HG03354 (cell line): Measurements from ENCODE around the gene DERL3.
"Not testable (repeated sequence)": the region's sequence is repeated elsewhere in the genome, so short reads cannot be mapped to it uniquely, and the experiment has no call there.

Source experiments
- ATAC-seq: cut with Tn5 transposase; IDR thresholded peaks from one replicate; pipeline ENCODE4 v1.9.1; 2021; ENCODE audit warnings: mild to moderate bottlenecking; ENCODE audit not compliant: unreplicated experiment, poor library complexity, severe bottlenecking

Gene DERL3

DNA sequence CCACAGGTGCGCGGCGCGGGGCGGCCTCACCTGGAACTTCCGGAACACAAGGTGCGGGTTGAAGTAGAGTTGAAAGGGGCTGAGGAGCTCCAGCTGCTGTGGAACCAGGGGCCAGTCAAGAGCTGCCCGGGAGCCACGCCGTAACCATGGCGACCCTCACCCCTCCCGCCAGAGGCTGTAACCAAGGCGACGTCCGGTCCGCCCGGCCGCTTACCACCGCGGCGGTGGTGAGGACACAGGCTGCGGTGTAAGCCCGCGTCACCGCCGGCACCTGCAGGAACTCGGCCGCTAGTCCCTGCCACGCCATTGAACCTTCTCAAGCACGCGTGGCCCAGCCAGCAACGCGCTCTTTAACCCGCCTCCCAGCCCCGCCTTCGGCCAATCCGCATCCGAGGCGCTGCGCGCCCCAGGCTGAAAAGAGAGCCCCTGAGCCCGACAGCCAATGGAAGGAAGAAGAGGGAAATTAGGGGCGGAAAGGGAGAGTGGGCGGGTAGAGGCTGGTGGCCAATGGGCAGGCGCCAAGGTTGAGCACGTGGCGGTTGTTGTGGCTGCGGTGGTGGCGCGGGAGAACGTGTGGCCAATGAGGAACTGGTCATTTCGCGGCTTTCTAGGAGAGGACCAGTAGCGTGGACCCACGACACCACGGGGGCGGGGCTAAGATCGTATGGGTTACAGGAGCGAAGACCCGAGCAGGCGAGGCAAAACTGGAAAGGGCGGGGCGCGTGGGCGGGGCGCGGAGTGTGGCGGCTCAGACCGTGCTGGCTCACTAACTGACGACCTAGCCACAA is at the start of gene DERL3:
Gene DERL3 (minus strand): TSS at position 326 of the 788 bp plus-strand sequence. CDS start 19 bp downstream, at position 307.
- peak; percentile 81 for ATAC-seq

GRCh38 chr22:23884140-23884539 is 45.3 kb upstream of the DERL3 start:
- ATAC-seq = no peak

- ATAC-seq = no peak
Measured at GRCh38 chr22:23883658-23884057, 44.9 kb upstream of the DERL3 start.

DNA sequence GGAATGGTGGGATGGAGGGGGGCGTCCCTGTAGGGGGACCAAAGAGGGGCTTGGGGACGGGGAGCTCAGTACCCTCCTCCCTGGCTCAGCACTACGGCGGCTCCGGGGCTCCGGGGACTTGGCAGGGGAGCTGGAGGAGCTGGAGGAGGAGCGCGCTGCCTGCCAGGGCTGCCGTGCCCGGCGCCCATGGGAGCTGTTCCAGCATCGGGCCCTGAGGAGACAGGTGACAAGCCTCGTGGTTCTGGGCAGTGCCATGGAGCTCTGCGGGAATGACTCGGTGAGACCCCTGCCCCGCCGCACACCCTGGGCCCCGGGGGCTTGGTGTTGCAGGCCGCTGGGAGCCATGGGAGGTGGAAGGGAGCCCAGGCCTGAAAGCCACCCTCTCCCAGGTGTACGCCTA is 43.6 kb upstream of the DERL3 start:
- ATAC-seq = no peak

- ATAC-seq = no peak
Measured at GRCh38 chr22:23878219-23878618, 39.4 kb upstream of the DERL3 start.

DNA sequence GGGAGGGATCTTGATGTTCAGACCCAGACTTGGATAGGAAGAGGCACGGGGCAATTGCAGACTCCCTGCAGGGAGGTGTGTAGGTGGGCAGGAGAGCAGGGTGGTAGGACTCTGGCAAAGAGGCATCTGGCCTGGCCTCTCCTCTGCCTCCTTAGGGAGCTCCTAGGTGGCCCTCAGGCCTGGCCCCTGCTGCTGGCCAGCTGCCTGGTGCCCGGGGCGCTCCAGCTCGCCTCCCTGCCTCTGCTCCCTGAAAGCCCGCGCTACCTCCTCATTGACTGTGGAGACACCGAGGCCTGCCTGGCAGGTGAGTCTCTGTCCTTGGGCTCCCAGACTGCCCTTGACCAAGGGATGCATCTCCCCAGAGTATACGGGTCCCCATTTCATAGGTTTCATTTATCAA is 38.8 kb upstream of the DERL3 start:
- ATAC-seq = no peak

DNA sequence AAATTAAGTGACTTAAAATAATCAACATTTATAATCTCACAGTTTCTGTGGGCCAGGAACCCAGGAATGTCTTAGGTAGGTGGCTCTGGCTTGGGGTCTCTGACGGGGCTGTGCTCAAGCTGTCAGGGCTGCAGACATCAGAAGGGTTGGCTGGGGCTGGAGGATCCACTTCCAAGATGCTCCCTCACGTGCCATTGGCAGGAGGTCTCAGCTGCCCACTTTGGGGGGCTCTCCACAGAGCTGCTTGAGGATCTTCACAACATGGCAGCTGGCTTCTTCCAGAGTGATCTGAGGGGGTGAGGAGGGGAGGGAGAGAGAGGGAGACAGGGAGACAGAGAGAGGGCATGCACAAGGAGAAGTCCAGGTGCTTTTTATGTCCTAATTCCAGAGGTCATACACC is 37.0 kb upstream of the DERL3 start:
- no peak for ATAC-seq

GRCh38 chr22:23874871-23875270 is 36.1 kb upstream of the DERL3 start:
- ATAC-seq = no peak

- ATAC-seq = no peak
Measured at GRCh38 chr22:23868580-23868979, 29.8 kb upstream of the DERL3 start.

- not testable (repeated sequence) for ATAC-seq
Measured at GRCh38 chr22:23864499-23865154, 25.8 kb upstream of the DERL3 start.

DNA sequence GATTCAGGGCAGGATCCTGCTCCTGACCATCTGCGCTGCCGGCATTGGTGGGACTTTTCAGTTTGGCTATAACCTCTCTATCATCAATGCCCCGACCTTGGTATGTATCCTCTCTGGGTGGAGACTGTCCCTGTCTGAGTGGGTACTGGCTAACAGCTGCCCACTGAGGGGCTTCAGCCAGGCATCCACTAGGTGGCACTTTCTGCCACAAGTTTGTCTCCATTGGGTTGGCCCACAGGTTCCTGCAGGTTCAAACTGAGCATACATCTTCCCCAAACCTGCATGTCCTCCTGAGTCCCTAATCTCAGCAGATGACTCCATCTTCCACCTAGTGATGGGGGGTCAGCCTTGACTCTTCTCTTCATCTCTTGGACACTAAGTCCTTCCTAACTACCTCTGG is 23.3 kb upstream of the DERL3 start:
- ATAC-seq = no peak

DNA sequence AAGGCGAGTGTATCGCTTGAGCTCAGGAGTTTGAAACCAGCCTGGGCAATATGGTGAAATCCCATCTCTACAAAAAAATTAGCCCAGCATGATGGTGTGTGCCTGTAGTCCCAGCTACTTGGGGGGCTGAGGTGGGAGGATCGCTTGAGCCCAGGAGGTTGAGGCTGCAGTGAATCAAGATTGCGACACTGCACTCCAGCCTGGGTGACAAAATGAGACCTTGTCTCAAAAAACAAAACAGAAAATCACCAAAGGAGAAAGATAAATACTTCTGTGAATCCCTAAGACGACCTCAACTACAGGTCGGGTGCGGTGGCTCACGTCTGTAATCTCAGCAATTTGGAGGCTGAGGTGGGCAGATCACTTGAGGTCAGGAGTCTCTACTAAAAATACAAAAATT is 21.4 kb upstream of the DERL3 start:
- ATAC-seq = not testable (repeated sequence)

- no peak for ATAC-seq
Measured at GRCh38 chr22:23859201-23859600, 20.4 kb upstream of the DERL3 start.

DNA sequence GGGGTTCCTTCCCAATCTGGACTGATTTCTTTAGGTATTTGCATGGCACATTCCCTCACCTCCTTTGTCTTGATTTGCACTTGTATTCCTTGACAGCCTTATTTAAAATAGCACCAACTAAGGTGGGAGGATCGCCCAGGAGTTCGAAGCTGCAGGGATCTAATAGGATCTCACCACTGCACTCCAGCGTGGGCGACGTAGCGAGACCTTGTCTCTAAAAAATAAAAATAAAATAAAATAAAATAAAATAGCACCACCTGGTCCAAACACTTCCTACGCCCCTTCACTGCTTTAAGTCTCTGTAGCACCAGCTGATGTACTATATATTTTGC is 19.6 kb upstream of the DERL3 start:
- no peak for ATAC-seq

GRCh38 chr22:23857606-23858483 is 19.0 kb upstream of the DERL3 start, which contains the start of gene SLC2A11:
TSS of gene SLC2A11 (plus strand) at chr22:23857875. CDS start at chr22:23858000, 125 bp downstream.
- peak; percentile 94 for ATAC-seq

- peak; percentile 63 for ATAC-seq
Measured at GRCh38 chr22:23856721-23857605, 18.2 kb upstream of the DERL3 start.

- peak; percentile 79 for ATAC-seq
Measured at GRCh38 chr22:23850136-23850611, 11.4 kb upstream of the DERL3 start.

GRCh38 chr22:23849009-23850006 is 10.5 kb upstream of the DERL3 start:
- no peak for ATAC-seq
